Measurements from ENCODE around the gene MICALL1.

Gene MICALL1, protein sequence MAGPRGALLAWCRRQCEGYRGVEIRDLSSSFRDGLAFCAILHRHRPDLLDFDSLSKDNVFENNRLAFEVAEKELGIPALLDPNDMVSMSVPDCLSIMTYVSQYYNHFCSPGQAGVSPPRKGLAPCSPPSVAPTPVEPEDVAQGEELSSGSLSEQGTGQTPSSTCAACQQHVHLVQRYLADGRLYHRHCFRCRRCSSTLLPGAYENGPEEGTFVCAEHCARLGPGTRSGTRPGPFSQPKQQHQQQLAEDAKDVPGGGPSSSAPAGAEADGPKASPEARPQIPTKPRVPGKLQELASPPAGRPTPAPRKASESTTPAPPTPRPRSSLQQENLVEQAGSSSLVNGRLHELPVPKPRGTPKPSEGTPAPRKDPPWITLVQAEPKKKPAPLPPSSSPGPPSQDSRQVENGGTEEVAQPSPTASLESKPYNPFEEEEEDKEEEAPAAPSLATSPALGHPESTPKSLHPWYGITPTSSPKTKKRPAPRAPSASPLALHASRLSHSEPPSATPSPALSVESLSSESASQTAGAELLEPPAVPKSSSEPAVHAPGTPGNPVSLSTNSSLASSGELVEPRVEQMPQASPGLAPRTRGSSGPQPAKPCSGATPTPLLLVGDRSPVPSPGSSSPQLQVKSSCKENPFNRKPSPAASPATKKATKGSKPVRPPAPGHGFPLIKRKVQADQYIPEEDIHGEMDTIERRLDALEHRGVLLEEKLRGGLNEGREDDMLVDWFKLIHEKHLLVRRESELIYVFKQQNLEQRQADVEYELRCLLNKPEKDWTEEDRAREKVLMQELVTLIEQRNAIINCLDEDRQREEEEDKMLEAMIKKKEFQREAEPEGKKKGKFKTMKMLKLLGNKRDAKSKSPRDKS

DNA sequence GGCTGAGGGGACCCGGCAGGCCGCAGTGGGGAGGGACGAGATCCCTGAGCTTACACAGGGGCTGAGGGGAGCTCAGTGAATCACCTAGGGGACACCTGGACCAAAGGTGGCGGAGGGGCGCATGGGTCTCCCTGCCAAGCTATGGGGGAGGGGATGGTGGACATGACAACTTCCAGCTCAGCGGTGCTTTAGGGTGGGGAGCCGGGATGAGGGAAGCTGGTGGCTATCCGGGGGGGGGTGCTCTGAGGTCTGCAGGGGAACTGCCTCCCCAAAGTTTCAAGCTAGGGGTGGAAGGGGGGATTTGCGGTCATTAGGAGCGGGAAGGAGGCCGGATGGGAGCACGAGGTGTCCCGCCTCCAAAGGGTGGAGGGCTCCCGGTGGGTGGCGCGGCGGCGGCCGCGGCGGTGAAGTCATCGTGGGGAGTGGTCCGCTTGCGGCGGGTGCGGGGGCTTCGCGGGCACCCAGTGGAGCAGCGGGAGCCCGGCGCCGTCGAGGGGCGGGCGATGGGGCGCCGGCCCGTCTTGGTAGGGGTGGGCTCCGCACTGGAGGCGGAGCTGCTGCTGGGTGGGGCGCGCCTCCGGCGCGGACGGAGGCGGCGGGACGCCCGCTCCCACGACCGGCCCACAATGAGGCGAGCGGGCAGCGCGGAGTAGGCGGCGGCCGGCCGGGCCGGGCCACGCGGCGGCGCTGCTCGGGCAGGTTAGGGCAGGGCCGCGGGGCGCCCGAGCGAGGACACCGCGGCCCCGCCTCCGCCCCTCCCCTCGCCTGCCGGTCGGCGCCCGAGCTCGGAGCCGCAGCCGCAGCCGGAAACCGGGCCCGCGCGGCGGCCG lies at the start of gene MICALL1:
TSS of gene MICALL1 (plus strand) at position 764 of the 830 bp plus-strand sequence. CDS start 126 bp downstream, outside the sequence.
- DNase-seq (ENCODE audit: extremely low read depth in 1 of 2, low read depth in 1 of 2), result peak; percentile 21 to 36

GRCh38 chr22:37860796-37861421 lies 45.2 kb upstream of the MICALL1 start:
- no peak for DNase-seq (ENCODE audit: extremely low read depth in 1 of 2, low read depth in 1 of 2)

- DNase-seq (ENCODE audit: extremely low read depth in 1 of 2, low read depth in 1 of 2), result no peak
Measured at GRCh38 chr22:37862570-37863325, 43.3 kb upstream of the MICALL1 start.

DNA sequence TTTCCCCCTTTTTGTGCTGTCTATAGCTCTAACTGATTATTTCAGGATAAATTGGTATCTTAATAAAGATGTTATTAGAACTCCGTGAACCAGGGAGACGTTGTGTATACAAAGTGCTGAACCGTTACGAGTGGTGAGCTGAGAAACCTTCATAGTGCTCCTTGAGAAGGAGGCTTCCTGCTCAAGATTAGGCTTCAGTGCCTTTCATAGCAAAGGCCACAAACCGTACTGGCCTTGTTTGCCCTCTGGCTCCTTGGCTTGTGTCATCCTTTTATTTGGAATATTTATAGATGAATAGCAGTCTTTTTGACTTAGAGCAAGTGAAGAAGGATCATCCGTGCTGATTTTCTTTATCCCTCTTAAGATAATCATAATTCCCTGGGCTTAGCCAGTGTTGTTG lies 40.6 kb upstream of the MICALL1 start:
- DNase-seq (ENCODE audit: extremely low read depth in 1 of 2, low read depth in 1 of 2), result no peak

- no peak for DNase-seq (ENCODE audit: extremely low read depth in 1 of 2, low read depth in 1 of 2)
Measured at GRCh38 chr22:37870273-37870672, 35.8 kb upstream of the MICALL1 start.

GRCh38 chr22:37880668-37881440 lies 25.2 kb upstream of the MICALL1 start:
- no peak for DNase-seq (ENCODE audit: extremely low read depth in 1 of 2, low read depth in 1 of 2)

DNA sequence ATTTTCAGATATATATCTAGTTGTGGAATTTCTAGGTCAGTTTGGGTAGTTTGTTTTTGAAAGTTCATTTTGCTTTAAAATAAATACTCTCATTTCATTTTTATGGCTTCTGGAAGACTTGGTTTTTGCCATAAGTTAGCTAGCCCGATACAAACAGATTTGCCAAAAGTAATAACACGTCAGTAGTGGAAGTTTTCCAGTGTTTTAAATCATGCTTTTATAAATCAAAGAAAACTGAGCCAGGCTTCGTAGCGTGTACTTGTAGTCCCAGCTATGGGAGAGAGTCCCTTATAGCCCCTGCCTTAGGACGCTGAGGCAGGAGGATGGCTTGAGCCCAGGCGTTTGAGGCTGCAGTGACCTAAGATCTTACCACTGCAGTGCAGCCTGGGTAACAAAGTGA lies 21.7 kb upstream of the MICALL1 start:
- no peak for DNase-seq (ENCODE audit: extremely low read depth in 1 of 2, low read depth in 1 of 2)

GRCh38 chr22:37887584-37888378 lies 18.3 kb upstream of the MICALL1 start:
- DNase-seq (ENCODE audit: extremely low read depth in 1 of 2, low read depth in 1 of 2), result no peak

GRCh38 chr22:37891926-37892325 lies 14.2 kb upstream of the MICALL1 start:
- no peak for DNase-seq (ENCODE audit: extremely low read depth in 1 of 2, low read depth in 1 of 2)

GRCh38 chr22:37892566-37893335 lies 13.3 kb upstream of the MICALL1 start:
- no peak for DNase-seq (ENCODE audit: extremely low read depth in 1 of 2, low read depth in 1 of 2)

DNA sequence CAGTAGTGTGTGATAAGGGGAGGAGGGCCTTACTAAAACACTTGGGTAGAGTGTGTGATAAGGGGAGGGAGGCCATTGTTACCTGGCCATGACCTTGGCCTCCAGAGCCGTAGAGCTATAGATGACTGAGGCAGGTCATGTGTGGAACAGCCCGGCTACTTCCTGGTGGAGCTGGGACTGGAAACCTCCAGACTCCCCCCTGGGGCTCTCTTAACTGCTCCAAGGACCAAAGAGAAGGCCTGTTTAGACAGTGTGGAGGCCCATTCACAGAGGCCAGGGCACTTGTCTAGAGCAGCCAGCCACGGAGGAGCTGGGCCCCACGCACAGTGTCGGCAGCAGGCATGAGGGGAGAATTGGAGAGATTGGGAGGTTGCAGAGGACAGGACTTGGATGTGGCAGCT lies 12.5 kb upstream of the MICALL1 start:
- no peak for DNase-seq (ENCODE audit: extremely low read depth in 1 of 2, low read depth in 1 of 2)

DNA sequence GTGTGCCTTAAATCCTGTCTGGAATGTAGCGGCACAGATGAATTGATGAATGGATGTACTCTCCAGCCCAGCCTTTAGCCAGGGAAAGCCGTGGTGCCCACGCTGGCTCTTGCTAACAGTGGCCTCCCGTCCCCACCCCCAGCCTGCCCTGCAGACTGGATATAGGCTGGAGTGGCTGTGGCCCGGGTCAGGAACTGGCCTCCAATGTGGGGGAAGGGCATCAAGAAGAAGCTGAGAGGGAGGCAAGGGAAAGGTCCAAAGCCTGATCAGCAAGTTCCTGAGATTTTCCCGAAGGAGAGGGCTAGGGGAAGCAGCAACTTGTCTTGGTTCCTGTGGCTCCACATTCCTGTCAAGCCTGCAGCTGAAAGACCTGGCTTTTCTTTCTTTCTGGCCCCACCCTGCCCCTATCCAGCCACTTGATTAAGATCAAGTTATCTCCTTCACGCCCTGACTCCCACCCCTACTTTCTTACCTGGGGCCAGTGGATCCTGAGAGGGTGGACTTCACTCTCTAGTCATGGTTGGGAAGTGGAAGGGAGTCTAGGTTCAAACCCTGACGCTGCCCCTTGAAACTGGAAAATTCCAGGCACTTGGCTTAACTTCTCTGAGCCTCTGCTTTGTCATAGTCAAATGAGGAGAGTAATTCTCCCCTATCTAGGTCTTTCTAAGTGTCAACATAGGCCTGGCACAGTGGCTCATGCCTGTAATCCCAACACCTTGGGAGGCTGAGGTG lies 11.0 kb upstream of the MICALL1 start:
- DNase-seq (ENCODE audit: extremely low read depth in 1 of 2, low read depth in 1 of 2), result no peak

- peak in 1 of 2 donors; percentile 20 for DNase-seq (ENCODE audit: extremely low read depth in 1 of 2, low read depth in 1 of 2)
Measured at GRCh38 chr22:37896181-37896592, 9.9 kb upstream of the MICALL1 start.

- no peak for DNase-seq (ENCODE audit: extremely low read depth in 1 of 2, low read depth in 1 of 2)
Measured at GRCh38 chr22:37896939-37897338, 9.2 kb upstream of the MICALL1 start.

DNA sequence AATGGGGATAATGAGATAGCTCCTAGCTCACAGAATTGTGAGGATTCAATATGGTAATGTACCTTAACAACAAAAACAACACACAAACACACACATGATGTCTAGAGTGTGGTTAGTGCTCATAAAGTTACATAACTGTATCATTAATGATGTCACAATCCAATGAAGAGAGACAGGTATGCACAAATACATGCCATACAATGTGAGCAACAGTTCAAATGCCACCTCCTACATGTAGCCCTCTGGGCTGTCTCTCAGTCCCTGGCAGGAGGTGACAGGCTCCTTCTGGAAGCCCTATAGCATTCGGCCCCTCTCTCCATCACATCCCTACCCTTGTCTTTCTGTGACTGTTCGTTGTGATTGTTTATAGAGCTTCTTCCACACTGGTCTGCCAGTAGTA lies 8.3 kb upstream of the MICALL1 start:
- no peak for DNase-seq (ENCODE audit: extremely low read depth in 1 of 2, low read depth in 1 of 2)

DNA sequence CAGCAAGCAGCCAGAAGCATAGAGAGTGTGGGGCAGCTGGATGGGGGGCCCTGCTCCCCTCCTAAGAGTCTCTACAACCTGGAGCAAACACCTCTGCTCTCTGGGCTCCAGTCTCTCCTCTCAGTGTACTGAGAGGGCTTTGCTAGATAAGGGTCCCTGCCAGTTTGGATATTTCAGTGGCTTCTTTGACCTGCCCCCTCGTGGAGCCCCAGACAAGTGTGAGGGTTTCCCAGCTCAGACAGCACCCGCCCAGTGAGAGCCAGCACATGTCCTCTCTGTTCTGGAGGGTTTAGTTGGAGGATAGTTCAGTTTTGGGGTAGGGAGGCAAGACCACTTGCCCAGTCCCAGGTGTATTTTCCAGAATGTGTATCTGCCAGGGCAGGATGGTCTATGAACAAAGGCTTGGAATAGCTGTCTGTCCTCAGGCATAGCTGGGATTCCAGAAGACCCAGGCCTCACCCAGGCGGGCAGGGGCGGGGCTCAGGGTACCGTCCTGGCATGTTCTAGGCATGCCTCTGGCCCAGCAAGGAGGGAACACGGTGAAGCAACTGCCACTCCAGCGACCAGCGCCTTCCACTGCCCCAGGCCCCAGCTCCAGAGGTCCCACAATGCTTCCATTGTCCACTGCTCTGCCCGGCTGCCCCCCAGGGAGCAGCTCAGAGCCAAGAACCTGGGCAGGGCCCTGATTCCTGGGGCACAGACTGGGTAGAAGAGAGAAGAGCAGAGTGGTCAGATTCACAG lies 7.5 kb upstream of the MICALL1 start:
- DNase-seq (ENCODE audit: extremely low read depth in 1 of 2, low read depth in 1 of 2), result no peak

Data from stimulated activated CD8-positive, alpha-beta memory T cell treated with anti-CD3 and anti-CD28 coated beads, Interleukin-7, amount 100 ng/mL, for 48 hours (primary cell).